Lung (tissue), 12 donors: ENCODE measurements around the gene OPRL1. TPM values are rescaled to one million over a fixed set of nuclear protein-coding genes. Genes with fewer than 3 reads are reported as not detected.

Experiments used
- ATAC-seq: fragments of 200-7000 bp; cut with Tn5 transposase; one replicate; pipeline ENCODE4 v1.9.1; 2020; ENCODE audit warnings: moderate number of reproducible peaks; ENCODE audit not compliant: insufficient read depth, low FRiP score
- DNase-seq, 3 donors: peaks; one replicate each; pipeline ENCODE4 v3.0.0-alpha.2; 2013 to 2017
- H3K27ac ChIP-seq, 2 donors: one replicate each; pipeline ENCODE4 v1.5.1; 2013; ENCODE audit warnings: mild to moderate bottlenecking in 2 of 2, moderate library complexity in 2 of 2, control low read depth in 1 of 2, inconsistent platforms in 1 of 2, low read depth in 1 of 2, low read length in 1 of 2
- H3K27me3 ChIP-seq, 3 donors: one replicate each; pipeline ENCODE4 v1.5.1; 2013; ENCODE audit warnings: low read length in 2 of 3; ENCODE audit not compliant: control insufficient read depth in 3 of 3, insufficient read depth in 3 of 3
- H3K36me3 ChIP-seq, 4 donors: one replicate each; pipeline ENCODE4 v1.5.1; 2013; ENCODE audit warnings: low read length in 4 of 4, mild to moderate bottlenecking in 1 of 4, moderate library complexity in 1 of 4; ENCODE audit not compliant: control insufficient read depth in 4 of 4, insufficient read depth in 4 of 4
- H3K4me1 ChIP-seq, 5 donors: one replicate each; pipeline ENCODE4 v1.5.1; 2013; ENCODE audit warnings: low read length in 5 of 5, mild to moderate bottlenecking in 2 of 5, moderate library complexity in 1 of 5; ENCODE audit not compliant: control insufficient read depth in 5 of 5, insufficient read depth in 5 of 5
- H3K4me3 ChIP-seq: one replicate; pipeline ENCODE4 v1.5.1; 2013; ENCODE audit warnings: mild to moderate bottlenecking, control low read depth, moderate library complexity
- H3K9ac ChIP-seq, 2 donors: one replicate each; pipeline ENCODE4 v1.5.1; 2013; ENCODE audit warnings: low read length in 2 of 2, control low read depth in 1 of 2; ENCODE audit not compliant: insufficient read depth in 1 of 2
- H3K9me3 ChIP-seq, 4 donors: one replicate each; pipeline ENCODE4 v1.5.1; 2013; ENCODE audit warnings: low read length in 3 of 4, mild to moderate bottlenecking in 1 of 4, moderate library complexity in 1 of 4; ENCODE audit not compliant: control insufficient read depth in 4 of 4, insufficient read depth in 3 of 4
- CTCF ChIP-seq: IDR thresholded peaks from 2 replicates; pipeline ENCODE4 v1.5.1; 2012; ENCODE audit warnings: mild to moderate bottlenecking; ENCODE audit errors: control extremely low read depth, extremely low read depth
- WGBS, 2 donors: extraction: QIAGEN DNeasy Blood & Tissue Kit; methylation state at CpG; one replicate each; pipeline ENCODE4 v1.1.7; 2013; 5-methylcytosine and 5-hydroxymethylcytosine counted together
- polyA plus RNA-seq, 2 donors: library from polyadenylated mRNA; stranded (reverse); fragments of 200-250 nt; gene quantifications; one replicate each; pipeline ENCODE4 v1.2.1, GENCODE V29; 2013
- total RNA-seq, 2 donors: library from RNA; depleted of rRNA in 1 of 2; stranded (reverse); fragments of >200 nt in 1 of 2; gene quantifications; one replicate each; pipeline ENCODE4 v1.2.1, GENCODE V29; 2014 to 2021
- donor health status: control.
- donor health status: control.
- donor health status: Bipolar disorder and iron deficiency.
- donor health status: healthy.
- donor health status: DM: yes; HTN: yes; CAD: no.

OPRL1 gene
- total and polyA plus RNA-seq, 4 donors = 0.45 to 3.1 (median 2.1) TPM

GRCh38 chr20:64051561-64052325 lies 28.1 kb upstream of the OPRL1 start:
- Histone ChIP-seq H3K27me3 (peaks cover 0 to 14% (median 7%) of the 10 kb centered on the region in 3 donors), H3K9ac (no peak overlapping the region), H3K4me3 (no peak overlapping the region), H3K4me1 (peaks cover 0 to 75% (median 12%) of the 10 kb centered on the region in 5 donors), H3K27ac (peak overlapping the region; percentile 81 to 90), H3K9me3 (peaks cover 0 to 3% (median 0%) of the 10 kb centered on the region in 4 donors), H3K36me3 (peaks cover 0 to 7% (median 1%) of the 10 kb centered on the region in 4 donors)
- ATAC-seq (no peak), DNase-seq (peak in 1 of 3 donors; percentile 59)
- TF ChIP-seq CTCF = no peak
- WGBS, 2 donors = 64 to 78% methylated on average over 15 of the region's 15 CpGs

- no peak overlapping the region for H3K4me3 ChIP-seq
- TF ChIP-seq CTCF = no peak
- H3K4me1 ChIP-seq = peaks cover 0 to 80% (median 17%) of the 10 kb centered on the region in 5 donors
- peaks cover 0 to 9% (median 7%) of the 10 kb centered on the region in 3 donors for H3K27me3 ChIP-seq
- peaks cover 0 to 7% (median 0%) of the 10 kb centered on the region in 4 donors for H3K36me3 ChIP-seq
- H3K27ac ChIP-seq = peak overlapping the region; percentile 81 to 86
- WGBS, 2 donors = 67% methylated on average over 10 of the region's 10 CpGs
- ATAC-seq (no peak), DNase-seq (no peak)
- H3K9ac ChIP-seq = no peak overlapping the region
- H3K9me3 ChIP-seq = peaks cover 0 to 3% (median 0%) of the 10 kb centered on the region in 4 donors
Measured at GRCh38 chr20:64052326-64052722, 27.6 kb upstream of the OPRL1 start.

- peaks cover 0 to 76% (median 17%) of the 10 kb centered on the region in 5 donors for H3K4me1 ChIP-seq
- H3K9me3 ChIP-seq = no peaks in the 10 kb centered on the region
- H3K4me3 ChIP-seq = no peak overlapping the region
- peak overlapping the region; percentile 81 to 86 for H3K27ac ChIP-seq
- H3K9ac ChIP-seq = peak overlapping the region in 1 of 2 donors; percentile 58
- WGBS, 2 donors = 68 to 76% methylated on average over 33 of the region's 33 CpGs
- ATAC-seq (no peak), DNase-seq (no peak)
- H3K27me3 ChIP-seq = peaks cover 0 to 7% (median 7%) of the 10 kb centered on the region in 3 donors
- TF ChIP-seq CTCF = no peak
- H3K36me3 ChIP-seq = peaks cover 0 to 2% (median 0%) of the 10 kb centered on the region in 4 donors
Measured at GRCh38 chr20:64052987-64053840, 26.7 kb upstream of the OPRL1 start.
